GM23338 (cell line): ENCODE data around the gene TRMT61A. TPM values are rescaled to one million over a fixed set of nuclear protein-coding genes. Genes with fewer than 3 reads are reported as not detected.

Experiments used
- ATAC-seq: fragments of 200-7000 bp; cut with Tn5 transposase; 3 replicates; pipeline ENCODE4 v1.9.1; 2020
- DNase-seq: peaks from one replicate; pipeline ENCODE4 v3.0.0-alpha.2; 2015; ENCODE audit warnings: low spot score
- H2AFZ ChIP-seq: fragments of 200-600 bp; sonication (generic); 2 replicates; pipeline ENCODE4 v1.8.0; 2016; ENCODE audit warnings: antibody characterized with exemption, mild to moderate bottlenecking, moderate library complexity
- H3F3A ChIP-seq: fragments of 200-600 bp; sonication (generic); replicated peaks from 2 replicates; pipeline ENCODE4 v1.8.0; 2017; ENCODE audit warnings: antibody characterized with exemption, mixed run types, low read depth
- H3K27ac ChIP-seq: fragments of 200-600 bp; sonication (generic); 2 replicates; pipeline ENCODE4 v1.6.1; 2016; ENCODE audit warnings: low read depth
- H3K27me3 ChIP-seq: fragments of 200-600 bp; sonication (generic); 2 replicates; pipeline ENCODE4 v1.8.0; 2016; ENCODE audit warnings: mild to moderate bottlenecking, mixed run types, moderate library complexity; ENCODE audit not compliant: insufficient read depth
- H3K36me3 ChIP-seq: fragments of 200-600 bp; sonication (generic); 2 replicates; pipeline ENCODE4 v1.8.0; 2016; ENCODE audit warnings: mild to moderate bottlenecking; ENCODE audit not compliant: insufficient read depth
- H3K4me1 ChIP-seq: fragments of 200-600 bp; sonication (generic); 2 replicates; pipeline ENCODE4 v1.8.0; 2016; ENCODE audit warnings: mild to moderate bottlenecking, moderate library complexity; ENCODE audit not compliant: insufficient read depth
- H3K4me2 ChIP-seq: fragments of 200-600 bp; sonication (generic); 2 replicates; pipeline ENCODE4 v1.7.1; 2017; ENCODE audit warnings: mixed run types
- H3K4me3 ChIP-seq: fragments of 200-600 bp; sonication (generic); 2 replicates; pipeline ENCODE4 v1.6.1; 2016; ENCODE audit warnings: mixed run types
- H3K79me2 ChIP-seq: fragments of 200-600 bp; sonication (generic); replicated peaks from 2 replicates; pipeline ENCODE4 v1.8.0; 2017; ENCODE audit warnings: mild to moderate bottlenecking; ENCODE audit not compliant: insufficient read depth
- H3K9me2 ChIP-seq: fragments of 200-600 bp; sonication (generic); 2 replicates; pipeline ENCODE4 v1.8.0; 2017; ENCODE audit not compliant: insufficient read depth
- H4K20me1 ChIP-seq: fragments of 200-600 bp; sonication (generic); replicated peaks from 2 replicates; pipeline ENCODE4 v1.8.0; 2017; ENCODE audit warnings: mild to moderate bottlenecking; ENCODE audit not compliant: insufficient read depth
- H3K27ac Mint-ChIP-seq: 2 replicates; pipeline ENCODE4 v1.8.0; 2020; ENCODE audit warnings: inconsistent platforms, mild to moderate bottlenecking, moderate library complexity, mixed read lengths
- H3K27me3 Mint-ChIP-seq: 3 replicates; pipeline ENCODE4 v1.8.0; 2022; ENCODE audit warnings: low read depth, mild to moderate bottlenecking, moderate library complexity, mixed read lengths, inconsistent platforms; ENCODE audit not compliant: insufficient read depth, poor library complexity
- H3K36me3 Mint-ChIP-seq: 3 replicates; pipeline ENCODE4 v1.8.0; 2021; ENCODE audit warnings: low read depth, mild to moderate bottlenecking, inconsistent platforms, moderate library complexity, mixed read lengths
- H3K4me1 Mint-ChIP-seq: 3 replicates; pipeline ENCODE4 v1.8.0; 2020; ENCODE audit warnings: mild to moderate bottlenecking, inconsistent platforms, mixed read lengths
- H3K4me3 Mint-ChIP-seq: 3 replicates; pipeline ENCODE4 v1.8.0; 2021; ENCODE audit warnings: moderate library complexity, mild to moderate bottlenecking, inconsistent platforms, mixed read lengths
- H3K9me3 Mint-ChIP-seq: 3 replicates; pipeline ENCODE4 v1.8.0; 2020; ENCODE audit warnings: moderate library complexity, mild to moderate bottlenecking, inconsistent platforms, mixed read lengths
- CTCF ChIP-seq, 2 experiments: fragments of 200-600 bp in 1 of 2; sonication (generic) in 1 of 2; conservative IDR thresholded peaks; 2 replicates each; pipeline versions ENCODE4 v1.5.1 to v1.6.1; 2016 to 2017; ENCODE audit warnings: antibody characterized with exemption in 2 of 2, low read depth in 2 of 2, mild to moderate bottlenecking in 2 of 2, moderate library complexity in 1 of 2
- ETS1 ChIP-seq: IDR thresholded peaks from 2 replicates; pipeline ENCODE4 v1.6.1; 2016; ENCODE audit warnings: antibody characterized with exemption
- EZH2 ChIP-seq: fragments of 200-600 bp; sonication (generic); IDR thresholded peaks from one replicate; pipeline ENCODE4 v1.8.0; 2017; ENCODE audit warnings: antibody characterized with exemption, mild to moderate bottlenecking, low read depth; ENCODE audit not compliant: unreplicated experiment
- EZH2phosphoT487 ChIP-seq: fragments of 200-600 bp; sonication (generic); IDR thresholded peaks from one replicate; pipeline ENCODE4 v1.8.1; 2018; ENCODE audit warnings: antibody characterized with exemption; ENCODE audit not compliant: unreplicated experiment
- NANOG ChIP-seq: IDR thresholded peaks from 2 replicates; pipeline ENCODE4 v1.6.1; 2016; ENCODE audit warnings: antibody characterized with exemption, borderline replicate concordance
- POLR2AphosphoS5 ChIP-seq: IDR thresholded peaks from 2 replicates; pipeline ENCODE4 v1.6.1; 2016; ENCODE audit warnings: antibody characterized with exemption, low read depth
- STAT1 ChIP-seq: IDR thresholded peaks from one replicate; pipeline ENCODE4 v1.6.1; 2016; ENCODE audit warnings: antibody characterized with exemption; ENCODE audit not compliant: unreplicated experiment
- ZNF114 ChIP-seq: fragments of 250-450 bp; sonication (Bioruptor Pico); IDR thresholded peaks from 2 replicates; pipeline ENCODE4 v1.5.0; 2020; ENCODE audit warnings: mild to moderate bottlenecking, moderate library complexity
- ZNF462 ChIP-seq: fragments of 250-450 bp; sonication (Bioruptor Pico); IDR thresholded peaks from 2 replicates; pipeline ENCODE4 v1.5.0; 2020; ENCODE audit warnings: mild to moderate bottlenecking, moderate library complexity
- polyA plus RNA-seq: library from polyadenylated mRNA; unstranded; fragments of >200 nt; fragmentation: Nextera tagmentation; extraction: Ambion mirVana; gene quantifications from 2 replicates; pipeline ENCODE4 v1.2.1, GENCODE V29; 2016
- total RNA-seq: library from RNA; depleted of rRNA; stranded (reverse); fragments of >200 nt; shearing (Covaris generic); gene quantifications from 2 replicates; pipeline ENCODE4 v1.2.3, GENCODE V29; 2014

Gene TRMT61A
- total and polyA plus RNA-seq, 2 experiments from 2014 or later = 13.4 to 28.2 TPM

DNA sequence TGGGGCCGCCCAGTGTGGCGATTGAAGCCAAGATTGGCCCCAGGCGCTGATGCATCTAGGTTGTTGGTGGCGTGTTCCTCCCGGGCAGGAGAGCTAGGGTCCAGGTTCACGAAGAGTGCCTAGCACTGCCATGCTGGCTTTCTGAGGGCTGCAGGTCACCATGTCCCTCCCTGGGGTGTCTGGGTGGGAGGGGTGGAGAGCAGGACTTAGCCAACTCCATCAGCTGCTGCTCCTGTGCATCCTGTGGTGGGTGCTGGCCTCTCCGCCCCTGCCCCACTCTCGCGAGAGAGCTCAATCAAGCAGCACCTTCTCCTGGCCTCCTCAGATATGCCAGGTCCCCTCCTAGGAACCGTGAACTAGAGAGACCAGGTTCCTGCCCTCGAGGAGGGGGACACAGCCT, 1.8 kb downstream of the TRMT61A start:
- Mint-ChIP-seq H3K27ac (no peak overlapping the region), H3K36me3 (peaks cover 4% of the 10 kb centered on the region; the same call in 1 of the 3 replicates), H3K4me1 (peaks cover 19% of the 10 kb centered on the region), H3K9me3 (no peaks in the 10 kb centered on the region; the same call in 2 of the 3 replicates), H3K4me3 (peak overlapping the region; percentile 96; the same call in 2 of the 3 replicates), H3K27me3 (peaks cover 16% of the 10 kb centered on the region)
- H3K4me3 ChIP-seq = no peak overlapping the region
- no peak overlapping the region for H3K27ac ChIP-seq
- no peak overlapping the region for H3K4me2 ChIP-seq
- no peaks in the 10 kb centered on the region for H3K9me2 ChIP-seq
- peaks cover 22% of the 10 kb centered on the region for H3K79me2 ChIP-seq
- H3K27me3 ChIP-seq = peaks cover under 1% of the 10 kb centered on the region; the same call in 1 of the 2 replicates
- TF ChIP-seq ZNF114 (CRISPR knock-in tag) = no peak
- no peak for TF ChIP-seq ZNF462 (CRISPR knock-in tag)
- TF ChIP-seq CTCF (conservative IDR thresholded peaks at IDR 0.05; ENCODE audit: low read depth in 2 of 2) = no peak
- TF ChIP-seq EZH2phosphoT487 = no peak
- no peak for TF ChIP-seq ETS1
- TF ChIP-seq POLR2AphosphoS5 = no peak
- no peak for TF ChIP-seq NANOG
- TF ChIP-seq EZH2 = no peak
- TF ChIP-seq STAT1 = no peak
- peaks cover 4% of the 10 kb centered on the region; the same call in 1 of the 2 replicates for H3K4me1 ChIP-seq
- H2AFZ ChIP-seq = no peak overlapping the region
- 0 out of 2 replicates have a peak, but pooled peaks cover 6% of the 10 kb centered on the region for H3F3A ChIP-seq
- ATAC-seq (no peak), DNase-seq (no peak)
- H4K20me1 ChIP-seq = peaks cover 10% of the 10 kb centered on the region
- H3K36me3 ChIP-seq = no peaks in the 10 kb centered on the region
